Transverse colon (tissue), 4 donors: ENCODE data around the gene OR10R2.

ENCODE experiments used
- EP300 ChIP-seq: sonication (generic); formaldehyde crosslinking; IDR thresholded peaks from one replicate; pipeline ENCODE4 v1.6.1; 2017; ENCODE audit warnings: antibody characterized with exemption, low read depth
- POLR2A ChIP-seq: fragments of 450-650 bp; IDR thresholded peaks from one replicate; pipeline ENCODE4 v1.6.1; 2016; ENCODE audit warnings: antibody characterized with exemption, mild to moderate bottlenecking, moderate library complexity
- POLR2AphosphoS5 ChIP-seq, 3 donors: sonication (generic); formaldehyde crosslinking; IDR thresholded peaks; one replicate each; pipeline ENCODE4 v1.6.1; 2016; ENCODE audit warnings: antibody characterized with exemption in 3 of 3
- TF ChIP-seq, protein P1 (sequence below), 5 experiments: fragments of 200-600 bp in 3 of 5; fragments of 450-650 bp in 2 of 5; sonication (generic) in 3 of 5; IDR thresholded peaks; 1 replicate in 2 of 5; 2 replicates in 3 of 5; pipeline ENCODE4 v1.5.1; 2016 to 2017; ENCODE audit warnings: antibody characterized with exemption in 5 of 5, inconsistent platforms in 3 of 5, mild to moderate bottlenecking in 2 of 5, moderate library complexity in 1 of 5

DNA sequence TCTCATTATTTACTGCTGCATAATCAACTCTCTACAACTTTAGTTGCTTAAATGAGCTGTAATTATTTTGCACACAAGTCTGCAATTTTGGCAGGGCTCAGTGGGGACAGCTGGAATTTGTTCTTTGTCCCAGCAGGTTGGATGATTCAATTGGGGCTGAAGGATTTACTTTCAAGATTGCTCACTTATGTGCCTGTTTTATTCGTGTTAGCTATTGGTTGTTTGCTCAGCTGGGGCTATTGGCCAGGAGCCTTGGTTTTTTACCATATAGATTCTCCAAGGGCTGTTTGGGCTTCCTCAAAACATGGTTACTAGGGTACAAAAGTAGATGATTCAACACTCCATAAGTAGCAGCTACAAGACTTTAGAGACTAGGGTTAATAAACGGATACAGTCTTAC, 13.4 kb downstream of the OR10R2 start:
- TF ChIP-seq POLR2A (no peak), POLR2AphosphoS5 (IDR thresholded peaks at IDR 0.05) (no peak), EP300 (no peak)
- TF ChIP-seq, protein P1, sequence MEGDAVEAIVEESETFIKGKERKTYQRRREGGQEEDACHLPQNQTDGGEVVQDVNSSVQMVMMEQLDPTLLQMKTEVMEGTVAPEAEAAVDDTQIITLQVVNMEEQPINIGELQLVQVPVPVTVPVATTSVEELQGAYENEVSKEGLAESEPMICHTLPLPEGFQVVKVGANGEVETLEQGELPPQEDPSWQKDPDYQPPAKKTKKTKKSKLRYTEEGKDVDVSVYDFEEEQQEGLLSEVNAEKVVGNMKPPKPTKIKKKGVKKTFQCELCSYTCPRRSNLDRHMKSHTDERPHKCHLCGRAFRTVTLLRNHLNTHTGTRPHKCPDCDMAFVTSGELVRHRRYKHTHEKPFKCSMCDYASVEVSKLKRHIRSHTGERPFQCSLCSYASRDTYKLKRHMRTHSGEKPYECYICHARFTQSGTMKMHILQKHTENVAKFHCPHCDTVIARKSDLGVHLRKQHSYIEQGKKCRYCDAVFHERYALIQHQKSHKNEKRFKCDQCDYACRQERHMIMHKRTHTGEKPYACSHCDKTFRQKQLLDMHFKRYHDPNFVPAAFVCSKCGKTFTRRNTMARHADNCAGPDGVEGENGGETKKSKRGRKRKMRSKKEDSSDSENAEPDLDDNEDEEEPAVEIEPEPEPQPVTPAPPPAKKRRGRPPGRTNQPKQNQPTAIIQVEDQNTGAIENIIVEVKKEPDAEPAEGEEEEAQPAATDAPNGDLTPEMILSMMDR (IDR thresholded peaks at IDR 0.05): no peak
